MM.1S (cell line): ENCODE data around the gene XAGE1B.
"Not testable (repeated sequence)": the region's sequence is repeated elsewhere in the genome, so short reads cannot be mapped to it uniquely, and the experiment has no call there.

Experiments used
- DNase-seq: peaks from one replicate; pipeline ENCODE4 v3.0.0-alpha.2; 2015
- H2AFZ ChIP-seq: fragments of 300-600 bp; sonication (generic); 2 replicates; pipeline ENCODE4 v1.6.0; 2016; ENCODE audit warnings: antibody characterized with exemption, low read length
- H3F3A ChIP-seq: fragments of 300-600 bp; sonication (generic); 2 replicates; pipeline ENCODE4 v1.6.1; 2016; ENCODE audit warnings: mild to moderate bottlenecking, antibody characterized with exemption, low read length, moderate library complexity, mixed read lengths; ENCODE audit not compliant: insufficient read depth
- H3K27ac ChIP-seq: fragments of 300-600 bp; sonication (generic); 2 replicates; pipeline ENCODE4 v1.5.1; 2016; ENCODE audit warnings: mild to moderate bottlenecking, low read length
- H3K27me3 ChIP-seq: fragments of 300-600 bp; sonication (generic); replicated peaks from 2 replicates; pipeline ENCODE4 v1.6.0; 2016; ENCODE audit warnings: low read length; ENCODE audit not compliant: insufficient read depth
- H3K36me3 ChIP-seq: fragments of 300-600 bp; sonication (generic); replicated peaks from 2 replicates; pipeline ENCODE4 v1.6.1; 2016; ENCODE audit warnings: mild to moderate bottlenecking, low read length, mixed read lengths; ENCODE audit not compliant: insufficient read depth
- H3K4me1 ChIP-seq: fragments of 300-600 bp; sonication (generic); 2 replicates; pipeline ENCODE4 v1.6.1; 2016; ENCODE audit warnings: low read length, mixed read lengths
- H3K4me2 ChIP-seq: fragments of 300-600 bp; sonication (generic); 2 replicates; pipeline ENCODE4 v1.6.0; 2016; ENCODE audit warnings: low read depth, low read length
- H3K4me3 ChIP-seq: fragments of 300-600 bp; sonication (generic); 2 replicates; pipeline ENCODE4 v1.5.1; 2016; ENCODE audit warnings: low read length, mixed read lengths
- H3K79me2 ChIP-seq: fragments of 300-600 bp; sonication (generic); 2 replicates; pipeline ENCODE4 v1.6.1; 2016; ENCODE audit warnings: mixed run types, low read length, mixed read lengths
- H3K9ac ChIP-seq: fragments of 300-600 bp; sonication (generic); 2 replicates; pipeline ENCODE4 v1.6.1; 2016; ENCODE audit warnings: low read length, mixed read lengths
- H3K9me2 ChIP-seq: fragments of 300-600 bp; sonication (generic); replicated peaks from 2 replicates; pipeline ENCODE4 v1.6.1; 2016; ENCODE audit warnings: mild to moderate bottlenecking, low read length, mixed read lengths; ENCODE audit not compliant: insufficient read depth
- H3K9me3 ChIP-seq: fragments of 300-600 bp; sonication (generic); replicated peaks from 2 replicates; pipeline ENCODE4 v1.6.1; 2016; ENCODE audit warnings: mild to moderate bottlenecking, low read length, mixed read lengths; ENCODE audit not compliant: insufficient read depth
- H4K20me1 ChIP-seq: fragments of 300-600 bp; sonication (generic); 2 replicates; pipeline ENCODE4 v1.6.1; 2016; ENCODE audit warnings: mild to moderate bottlenecking, low read length, moderate library complexity, mixed read lengths; ENCODE audit not compliant: insufficient read depth
- CTCF ChIP-seq: fragments of 300-600 bp; sonication (generic); IDR thresholded peaks from 2 replicates; pipeline ENCODE4 v1.5.1; 2016; ENCODE audit warnings: antibody characterized with exemption, low read length, mixed read lengths
- EZH2 ChIP-seq: fragments of 300-600 bp; sonication (generic); optimal IDR thresholded peaks from 2 replicates; pipeline ENCODE3; 2017; ENCODE audit warnings: low read depth, mild to moderate bottlenecking, antibody characterized with exemption, low read length, mixed read lengths
- EZH2phosphoT487 ChIP-seq: fragments of 300-600 bp; sonication (generic); IDR thresholded peaks from 2 replicates; pipeline ENCODE4 v1.6.1; 2018; ENCODE audit warnings: antibody characterized with exemption, low read length

The XAGE1B gene

GRCh38 chrX:52516110-52516986, 515 bp downstream of the XAGE1B start:
- not testable (repeated sequence) for H3K27ac ChIP-seq, H3K79me2 ChIP-seq, H2AFZ ChIP-seq, H3K9me3 ChIP-seq, H4K20me1 ChIP-seq, H3K4me2 ChIP-seq, H3K9me2 ChIP-seq, H3K4me3 ChIP-seq, H3K27me3 ChIP-seq, H3K4me1 ChIP-seq, H3K36me3 ChIP-seq, H3F3A ChIP-seq, DNase-seq, H3K9ac ChIP-seq

- H3K27ac ChIP-seq, H3K4me1 ChIP-seq, H4K20me1 ChIP-seq, H3K9ac ChIP-seq, H3K4me3 ChIP-seq, H3K9me3 ChIP-seq, H3K79me2 ChIP-seq, DNase-seq, H2AFZ ChIP-seq, H3K9me2 ChIP-seq, H3F3A ChIP-seq, H3K36me3 ChIP-seq, H3K4me2 ChIP-seq, H3K27me3 ChIP-seq: not testable (repeated sequence)
Measured at GRCh38 chrX:52511126-52511525, 5.7 kb downstream of the XAGE1B start.

- no peak for TF ChIP-seq EZH2
- TF ChIP-seq EZH2phosphoT487, result no peak
- TF ChIP-seq CTCF, result no peak
- Histone ChIP-seq H3K9me3 (no peaks in the 10 kb centered on the region), H3K4me2 (no peak overlapping the region), H2AFZ (no peak overlapping the region), H3K79me2 (no peaks in the 10 kb centered on the region), H3K4me1 (no peaks in the 10 kb centered on the region), H3F3A (no peaks in the 10 kb centered on the region), H3K27me3 (no peaks in the 10 kb centered on the region), H3K9me2 (no peaks in the 10 kb centered on the region), H3K9ac (no peak overlapping the region), H3K36me3 (no peaks in the 10 kb centered on the region), H4K20me1 (no peaks in the 10 kb centered on the region), H3K4me3 (no peak overlapping the region), H3K27ac (no peak overlapping the region)
- DNase-seq, result no peak
Measured at GRCh38 chrX:52509916-52510315, 6.9 kb downstream of the XAGE1B start.

- H3K27me3 ChIP-seq, result no peaks in the 10 kb centered on the region
- TF ChIP-seq EZH2phosphoT487 (no peak), CTCF (no peak), EZH2 (no peak)
Measured at GRCh38 chrX:52507331-52507730, 9.5 kb downstream of the XAGE1B start.

More at GRCh38 chrX:52507331-52507730, 9.5 kb downstream of the XAGE1B start:
- Histone ChIP-seq H4K20me1 (no peaks in the 10 kb centered on the region), H3K9ac (no peak overlapping the region), H3K27ac (no peak overlapping the region), H3K4me3 (no peak overlapping the region), H3K4me1 (no peaks in the 10 kb centered on the region), H2AFZ (no peak overlapping the region), H3K9me3 (no peaks in the 10 kb centered on the region), H3K36me3 (no peaks in the 10 kb centered on the region), H3K9me2 (no peaks in the 10 kb centered on the region), H3K79me2 (no peaks in the 10 kb centered on the region), H3F3A (no peaks in the 10 kb centered on the region), H3K4me2 (no peak overlapping the region)
- DNase-seq, result no peak
